GM23248 (cell line): ENCODE data around the gene TSPAN9.

Source experiments
- EZH2 ChIP-seq: fragments of 200-600 bp; sonication (generic); IDR thresholded peaks from 2 replicates; pipeline ENCODE4 v1.6.1; 2018; ENCODE audit warnings: antibody characterized with exemption, mild to moderate bottlenecking; ENCODE audit not compliant: insufficient read depth, poor library complexity, severe bottlenecking
- EZH2phosphoT487 ChIP-seq: fragments of 200-600 bp; sonication (generic); IDR thresholded peaks from 2 replicates; pipeline ENCODE4 v1.6.1; 2018; ENCODE audit warnings: antibody characterized with exemption, moderate library complexity, mild to moderate bottlenecking, low read depth; ENCODE audit not compliant: insufficient read depth

DNA sequence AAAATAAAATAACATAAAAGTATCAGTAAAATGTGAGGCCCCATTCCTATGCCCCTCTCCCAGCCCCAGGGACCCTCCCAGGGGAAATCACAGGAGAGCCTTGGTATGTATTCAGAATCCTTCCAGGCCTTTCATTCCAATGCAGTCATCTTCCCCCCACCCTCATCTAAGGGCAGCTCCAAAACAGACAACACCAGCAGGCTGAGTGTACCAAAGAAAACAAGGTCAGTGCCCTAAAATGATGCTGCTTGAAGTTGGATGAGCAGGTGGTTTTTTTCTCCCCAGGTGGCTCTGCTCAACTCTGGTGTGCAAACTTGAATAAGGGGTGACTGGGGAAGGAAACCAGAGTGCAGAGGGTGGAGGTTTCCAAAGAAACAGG lies 56.2 kb downstream of the TSPAN9 start:
- TF ChIP-seq EZH2 (no peak), EZH2phosphoT487 (no peak)
